Raji (cell line): ENCODE measurements around the gene EPN2.

Experiments used
- POLR2A ChIP-seq: IDR thresholded peaks from 2 replicates; pipeline ENCODE4 v1.6.1; 2011; ENCODE audit warnings: low read depth, low read length, control low read depth; ENCODE audit not compliant: insufficient read depth

The EPN2 gene

GRCh38 chr17:19348081-19348650 lies 111.0 kb downstream of the EPN2 start:
- TF ChIP-seq POLR2A: no peak

GRCh38 chr17:19348806-19349205 lies 111.6 kb downstream of the EPN2 start:
- no peak for TF ChIP-seq POLR2A

GRCh38 chr17:19354748-19355147 lies 117.6 kb downstream of the EPN2 start:
- TF ChIP-seq POLR2A: no peak

GRCh38 chr17:19357351-19357750 lies 120.2 kb downstream of the EPN2 start:
- TF ChIP-seq POLR2A: no peak

- TF ChIP-seq POLR2A: no peak
Observed at GRCh38 chr17:19357761-19358160, 120.6 kb downstream of the EPN2 start.

GRCh38 chr17:19359151-19359550 lies 122.0 kb downstream of the EPN2 start:
- TF ChIP-seq POLR2A: no peak

- TF ChIP-seq POLR2A: no peak
Observed at GRCh38 chr17:19359856-19360255, 122.7 kb downstream of the EPN2 start.

- no peak for TF ChIP-seq POLR2A
Observed at GRCh38 chr17:19360772-19361171, 123.6 kb downstream of the EPN2 start.

GRCh38 chr17:19361326-19361725 lies 124.2 kb downstream of the EPN2 start:
- TF ChIP-seq POLR2A: no peak

GRCh38 chr17:19361944-19362276 lies 124.7 kb downstream of the EPN2 start:
- TF ChIP-seq POLR2A: no peak

- peak; percentile 60 for TF ChIP-seq POLR2A
Observed at GRCh38 chr17:19362277-19363113, 125.3 kb downstream of the EPN2 start, which contains the start of gene B9D1. Gene B9D1 (minus strand): TSS chr17:19362723. CDS start chr17:19362569, 154 bp downstream.

- no peak for TF ChIP-seq POLR2A
Observed at GRCh38 chr17:19363114-19363438, 125.9 kb downstream of the EPN2 start.

GRCh38 chr17:19363460-19364035 lies 126.4 kb downstream of the EPN2 start:
- no peak for TF ChIP-seq POLR2A

- no peak for TF ChIP-seq POLR2A
Observed at GRCh38 chr17:19364699-19365498, 127.7 kb downstream of the EPN2 start.

- TF ChIP-seq POLR2A: no peak
Observed at GRCh38 chr17:19365499-19365817, 128.3 kb downstream of the EPN2 start.
